Testis (tissue), 2 donors: Measurements from ENCODE around the gene TRAPPC13.

ENCODE experiments used
- CTCF ChIP-seq, 3 experiments: fragments of 450-650 bp in 2 of 3; fragments of 200-600 bp in 1 of 3; sonication (generic) in 1 of 3; IDR thresholded peaks; one replicate each; pipeline ENCODE4 v1.5.1; 2016 to 2019; ENCODE audit warnings: antibody characterized with exemption in 3 of 3, mild to moderate bottlenecking in 2 of 3, moderate library complexity in 1 of 3
- POLR2A ChIP-seq: fragments of 450-650 bp; IDR thresholded peaks from one replicate; pipeline ENCODE4 v1.6.1; 2017; ENCODE audit warnings: antibody characterized with exemption, mild to moderate bottlenecking, moderate library complexity

GRCh38 chr5:65630981-65631380 lies 6.2 kb downstream of the TRAPPC13 start:
- no peak for TF ChIP-seq CTCF (IDR thresholded peaks at IDR 0.05)
- TF ChIP-seq POLR2A = no peak
